GM08714 (cell line): ENCODE results near the gene PIK3CG.
"Not testable (repeated sequence)": the region's sequence is repeated elsewhere in the genome, so short reads cannot be mapped to it uniquely, and the experiment has no call there.

Experiments
- H3K4me3 ChIP-seq: fragments of 200-500 bp; sonication (Bioruptor generic); 2 replicates; pipeline ENCODE4 v1.5.1; 2014; ENCODE audit warnings: mild to moderate bottlenecking, low read length, inconsistent platforms
- ZNF274 ChIP-seq: IDR thresholded peaks from 2 replicates; pipeline ENCODE4 v1.6.1; 2012; ENCODE audit warnings: mild to moderate bottlenecking, low read depth, low read length

The PIK3CG gene

GRCh38 chr7:106918991-106919390, 53.9 kb downstream of the PIK3CG start:
- TF ChIP-seq ZNF274 = no peak
- no peak overlapping the region for H3K4me3 ChIP-seq

- not testable (repeated sequence) for H3K4me3 ChIP-seq
These were observed 59.4 kb downstream of the PIK3CG start for GRCh38 chr7:106924468-106924867.

- no peak for TF ChIP-seq ZNF274
- no peak overlapping the region for H3K4me3 ChIP-seq
These were observed 61.8 kb downstream of the PIK3CG start for GRCh38 chr7:106926892-106927291.

GRCh38 chr7:106927536-106927935, 62.5 kb downstream of the PIK3CG start:
- no peak for TF ChIP-seq ZNF274
- no peak overlapping the region for H3K4me3 ChIP-seq

- not testable (repeated sequence) for H3K4me3 ChIP-seq
These were observed 64.5 kb downstream of the PIK3CG start for GRCh38 chr7:106929616-106930015.

GRCh38 chr7:106936236-106936635, 71.2 kb downstream of the PIK3CG start:
- no peak for TF ChIP-seq ZNF274
- no peak overlapping the region for H3K4me3 ChIP-seq

GRCh38 chr7:106938122-106938521, 73.0 kb downstream of the PIK3CG start:
- H3K4me3 ChIP-seq = not testable (repeated sequence)

GRCh38 chr7:106938803-106939202, 73.7 kb downstream of the PIK3CG start:
- H3K4me3 ChIP-seq = no peak overlapping the region

GRCh38 chr7:106944035-106944665, 79.1 kb downstream of the PIK3CG start:
- no peak for TF ChIP-seq ZNF274
- no peak overlapping the region for H3K4me3 ChIP-seq

More at GRCh38 chr7:106938803-106939202, 73.7 kb downstream of the PIK3CG start:
- no peak for TF ChIP-seq ZNF274

- no peak overlapping the region for H3K4me3 ChIP-seq
- TF ChIP-seq ZNF274 = no peak
These were observed 82.2 kb downstream of the PIK3CG start for GRCh38 chr7:106947244-106947728.

GRCh38 chr7:106952001-106952657, 87.0 kb downstream of the PIK3CG start:
- no peak for TF ChIP-seq ZNF274
- H3K4me3 ChIP-seq = no peak overlapping the region

GRCh38 chr7:106952658-106953231, 87.7 kb downstream of the PIK3CG start:
- no peak overlapping the region for H3K4me3 ChIP-seq
- TF ChIP-seq ZNF274 = no peak

GRCh38 chr7:106954840-106955239, 89.8 kb downstream of the PIK3CG start:
- no peak overlapping the region for H3K4me3 ChIP-seq
- TF ChIP-seq ZNF274 = no peak

- not testable (repeated sequence) for H3K4me3 ChIP-seq
These were observed 90.8 kb downstream of the PIK3CG start for GRCh38 chr7:106955857-106956256.
